Measurements from ENCODE around the gene CAMK2N2. TPM values are rescaled to one million over a fixed set of nuclear protein-coding genes. Genes with fewer than 3 reads are reported as not detected.

The CAMK2N2 gene
- total RNA-seq, 1 experiment from 2014 or later, result 3.3 TPM

DNA sequence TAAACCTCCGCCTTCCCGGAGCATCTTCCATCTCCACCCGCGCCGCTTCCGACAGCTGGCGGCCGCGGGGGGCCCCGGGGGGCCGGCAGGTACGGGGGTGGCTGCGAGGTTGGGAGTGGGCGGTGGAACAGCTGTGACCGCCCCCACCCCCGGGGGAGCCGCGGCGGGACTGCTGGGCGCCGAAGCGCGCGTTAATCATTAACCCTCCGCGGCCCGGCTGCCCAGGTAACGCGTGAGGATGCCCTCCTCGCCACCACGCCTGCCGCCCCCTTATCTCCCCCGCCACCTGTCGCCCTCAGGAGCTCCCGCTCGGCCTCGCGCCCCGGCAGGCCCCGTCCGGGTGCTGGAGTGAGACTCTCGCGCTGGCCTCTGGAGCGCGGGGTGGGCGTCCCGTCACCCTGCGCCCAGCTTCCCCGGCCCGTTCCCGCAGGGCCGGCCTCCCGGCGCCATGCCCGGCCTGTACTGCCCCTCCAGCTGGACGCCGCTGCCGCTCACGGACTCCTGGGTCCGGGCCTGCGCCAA lies 31.2 kb downstream of the CAMK2N2 start:
- peaks cover 72% of the 10 kb centered on the region for H3K27me3 Mint-ChIP-seq (ENCODE audit: unreplicated experiment)
- peak overlapping the region; percentile 8 for H3K4me3 Mint-ChIP-seq (ENCODE audit: low read depth, unreplicated experiment)
- DNase-seq, result peak; percentile 52
- no peaks in the 10 kb centered on the region for H3K9me3 Mint-ChIP-seq (ENCODE audit: low read depth, unreplicated experiment)
- no peak overlapping the region for H3K27ac Mint-ChIP-seq (ENCODE audit: unreplicated experiment)
- no TSS peak for BruUV-seq (replicated peaks)
- intact Hi-C loops (cut with micrococcal nuclease; ENCODE audit: unreplicated experiment), result no loop called here
- CTCF ChIA-PET, result interaction anchor here (0.6 to 1.5 kb wide), 2 partner anchors 10 to 61 kb away, joined by 3 to 7 read pairs; no protein-coding TSS in a partner anchor
- H3K36me3 Mint-ChIP-seq (ENCODE audit: insufficient read depth, unreplicated experiment), result peaks cover 8% of the 10 kb centered on the region
- H3K4me1 Mint-ChIP-seq (ENCODE audit: low read depth, unreplicated experiment), result peaks cover 11% of the 10 kb centered on the region
- TF ChIP-seq, protein P1, sequence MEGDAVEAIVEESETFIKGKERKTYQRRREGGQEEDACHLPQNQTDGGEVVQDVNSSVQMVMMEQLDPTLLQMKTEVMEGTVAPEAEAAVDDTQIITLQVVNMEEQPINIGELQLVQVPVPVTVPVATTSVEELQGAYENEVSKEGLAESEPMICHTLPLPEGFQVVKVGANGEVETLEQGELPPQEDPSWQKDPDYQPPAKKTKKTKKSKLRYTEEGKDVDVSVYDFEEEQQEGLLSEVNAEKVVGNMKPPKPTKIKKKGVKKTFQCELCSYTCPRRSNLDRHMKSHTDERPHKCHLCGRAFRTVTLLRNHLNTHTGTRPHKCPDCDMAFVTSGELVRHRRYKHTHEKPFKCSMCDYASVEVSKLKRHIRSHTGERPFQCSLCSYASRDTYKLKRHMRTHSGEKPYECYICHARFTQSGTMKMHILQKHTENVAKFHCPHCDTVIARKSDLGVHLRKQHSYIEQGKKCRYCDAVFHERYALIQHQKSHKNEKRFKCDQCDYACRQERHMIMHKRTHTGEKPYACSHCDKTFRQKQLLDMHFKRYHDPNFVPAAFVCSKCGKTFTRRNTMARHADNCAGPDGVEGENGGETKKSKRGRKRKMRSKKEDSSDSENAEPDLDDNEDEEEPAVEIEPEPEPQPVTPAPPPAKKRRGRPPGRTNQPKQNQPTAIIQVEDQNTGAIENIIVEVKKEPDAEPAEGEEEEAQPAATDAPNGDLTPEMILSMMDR (IDR thresholded peaks at IDR 0.05; ENCODE audit: unreplicated experiment), result no peak

DNA sequence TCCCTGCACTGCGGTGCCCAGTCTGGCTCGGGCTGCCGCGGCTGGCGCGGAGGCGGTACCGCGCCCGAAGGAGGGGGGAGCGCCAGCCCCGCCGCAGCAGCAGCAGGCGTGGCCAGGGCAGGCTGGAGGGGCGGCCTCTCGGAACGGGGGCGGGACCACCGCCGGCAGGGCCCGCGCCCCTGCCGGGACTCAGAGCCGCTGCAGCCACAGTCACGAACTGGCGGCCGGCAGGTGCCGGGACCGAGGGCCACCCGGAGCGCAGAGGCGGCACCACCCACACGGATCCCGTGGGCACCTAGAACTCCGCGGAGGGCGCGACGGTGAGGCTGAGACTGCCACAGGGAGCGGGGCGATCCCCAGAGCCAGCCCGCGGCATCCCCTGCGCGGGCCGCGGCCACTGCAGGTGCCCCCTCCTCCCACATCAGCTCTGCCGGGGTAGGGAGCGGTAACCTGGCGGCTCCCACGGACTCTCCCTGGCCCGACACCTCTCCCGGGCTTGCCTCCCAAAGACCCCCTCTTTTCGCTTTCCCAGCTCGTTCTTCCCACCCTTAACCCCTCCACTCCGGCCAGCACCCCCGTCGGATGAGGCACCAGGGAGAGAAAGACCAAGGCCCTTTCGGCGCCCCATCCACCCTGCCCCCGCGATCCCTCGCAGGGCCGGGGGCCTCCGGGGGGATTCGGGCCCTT lies 31.8 kb downstream of the CAMK2N2 start, which contains the start of gene VWA5B2:
VWA5B2 (plus strand) TSS at position 192 of the 687 bp plus-strand sequence. CDS start 944 bp downstream, outside the sequence.
- peaks cover 8% of the 10 kb centered on the region for H3K4me1 Mint-ChIP-seq (ENCODE audit: low read depth, unreplicated experiment)
- intact Hi-C loops (cut with micrococcal nuclease; ENCODE audit: unreplicated experiment), result no loop called here
- TF ChIP-seq, protein P1 (IDR thresholded peaks at IDR 0.05; ENCODE audit: unreplicated experiment), result peak; percentile 62
- H3K27ac Mint-ChIP-seq (ENCODE audit: unreplicated experiment), result no peak within 1 kb of the TSS
- H3K27me3 Mint-ChIP-seq (ENCODE audit: unreplicated experiment), result peaks cover 78% of the 10 kb centered on the region
- BruUV-seq (replicated peaks), result no TSS peak
- peaks cover 8% of the 10 kb centered on the region for H3K36me3 Mint-ChIP-seq (ENCODE audit: insufficient read depth, unreplicated experiment)
- H3K9me3 Mint-ChIP-seq (ENCODE audit: low read depth, unreplicated experiment), result no peaks in the 10 kb centered on the region
- CTCF ChIA-PET, result interaction anchor here (1.5 kb wide), 1 partner anchor 11 kb away, joined by 7 read pairs; no protein-coding TSS in a partner anchor
- H3K4me3 Mint-ChIP-seq (ENCODE audit: low read depth, unreplicated experiment), result peak within 1 kb of the TSS; percentile 8
- peak; percentile 92 for DNase-seq

DNA sequence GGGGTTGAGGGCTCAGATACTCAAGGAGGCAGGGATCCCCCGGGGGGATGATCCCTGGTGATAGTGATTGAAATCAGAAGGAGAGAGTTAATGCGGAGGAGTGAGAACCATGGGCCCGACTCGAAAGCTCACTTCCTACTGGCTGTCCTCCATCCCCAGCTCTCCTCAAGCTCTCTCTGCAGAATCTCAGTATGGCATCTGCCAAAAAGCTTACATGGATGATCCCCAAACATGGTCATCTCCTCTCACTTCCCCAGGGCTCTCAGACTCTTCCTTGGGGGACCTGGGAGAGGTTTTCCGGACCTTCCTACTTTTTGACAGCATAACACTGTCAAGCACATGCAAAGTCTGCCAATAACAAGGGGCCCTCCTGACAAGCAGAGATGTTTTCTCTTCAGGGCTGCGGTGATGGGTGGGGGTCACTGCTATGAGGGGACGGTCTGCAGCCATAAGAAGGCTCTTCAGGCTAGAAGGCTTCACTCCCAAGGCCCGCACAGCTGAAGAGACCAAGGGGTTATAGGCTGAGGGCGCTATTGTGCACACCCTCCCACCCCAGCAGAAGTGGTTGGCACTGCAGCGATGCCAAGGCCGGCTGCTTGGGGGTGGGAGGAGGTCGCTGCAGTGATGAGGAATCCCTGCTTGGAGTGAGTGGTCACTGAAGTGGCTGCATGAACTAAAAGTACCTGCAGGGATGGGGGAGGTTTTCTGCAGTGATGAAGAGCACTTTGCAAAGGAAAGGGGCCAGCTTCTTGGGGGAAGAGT lies 32.8 kb downstream of the CAMK2N2 start:
- Mint-ChIP-seq H3K9me3 (ENCODE audit: low read depth, unreplicated experiment) (no peaks in the 10 kb centered on the region), H3K4me1 (ENCODE audit: low read depth, unreplicated experiment) (no peaks in the 10 kb centered on the region), H3K27ac (ENCODE audit: unreplicated experiment) (no peak overlapping the region), H3K4me3 (ENCODE audit: low read depth, unreplicated experiment) (peak overlapping the region; percentile 8), H3K36me3 (ENCODE audit: insufficient read depth, unreplicated experiment) (peaks cover 8% of the 10 kb centered on the region), H3K27me3 (ENCODE audit: unreplicated experiment) (peaks cover 88% of the 10 kb centered on the region)
- CTCF ChIA-PET, result interaction anchor here (0.6 to 2.5 kb wide), 11 partner anchors 11 to 285 kb away, joined by 3 to 29 read pairs (median 6); partner anchors contain the start of genes ABCF3 and AP2M1
- no TSS peak for BruUV-seq (replicated peaks)
- intact Hi-C loops (cut with micrococcal nuclease; ENCODE audit: unreplicated experiment), result no loop called here
- TF ChIP-seq, protein P1 (IDR thresholded peaks at IDR 0.05; ENCODE audit: unreplicated experiment), result no peak
- DNase-seq, result no peak

DNA sequence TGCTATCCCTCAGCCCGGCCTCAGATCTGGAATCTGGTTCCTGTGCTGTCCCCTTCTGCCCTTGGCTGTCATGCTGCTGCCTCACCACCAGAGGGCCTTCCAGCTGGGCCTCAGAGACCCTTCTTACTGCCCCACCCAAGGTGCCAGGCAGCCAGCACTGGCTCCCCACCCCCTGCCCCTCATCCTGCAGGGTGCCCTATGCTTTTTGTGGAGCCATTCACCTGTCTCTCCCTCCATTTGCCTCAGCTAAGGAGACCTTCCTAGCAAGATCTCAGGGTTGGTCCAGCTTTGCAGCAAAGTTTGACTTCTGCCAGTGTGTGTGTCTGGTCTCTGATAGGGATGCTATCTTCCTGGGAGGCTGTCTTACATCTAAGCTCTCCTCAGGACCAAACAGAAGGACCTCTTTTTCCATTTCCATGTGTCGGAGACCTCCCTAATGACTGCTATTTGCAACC lies 33.8 kb downstream of the CAMK2N2 start:
- BruUV-seq (replicated peaks), result no TSS peak
- no peaks in the 10 kb centered on the region for H3K9me3 Mint-ChIP-seq (ENCODE audit: low read depth, unreplicated experiment)
- peaks cover 92% of the 10 kb centered on the region for H3K27me3 Mint-ChIP-seq (ENCODE audit: unreplicated experiment)
- intact Hi-C loops (cut with micrococcal nuclease; ENCODE audit: unreplicated experiment), result no loop called here
- H3K27ac Mint-ChIP-seq (ENCODE audit: unreplicated experiment), result no peak overlapping the region
- H3K4me3 Mint-ChIP-seq (ENCODE audit: low read depth, unreplicated experiment), result no peak overlapping the region
- DNase-seq, result peak; percentile 76
- peaks cover 8% of the 10 kb centered on the region for H3K36me3 Mint-ChIP-seq (ENCODE audit: insufficient read depth, unreplicated experiment)
- CTCF ChIA-PET, result interaction anchor here (0.6 to 2.5 kb wide), 11 partner anchors 10 to 1685 kb away, joined by 3 to 29 read pairs (median 6); partner anchors contain the start of genes ABCF3 and AP2M1
- TF ChIP-seq, protein P1 (IDR thresholded peaks at IDR 0.05; ENCODE audit: unreplicated experiment), result peak; percentile 99
- H3K4me1 Mint-ChIP-seq (ENCODE audit: low read depth, unreplicated experiment), result no peaks in the 10 kb centered on the region
